ENCODE measurements around the gene RNASE9. TPM values are rescaled to one million over a fixed set of nuclear protein-coding genes. Genes with fewer than 3 reads are reported as not detected.
"Not testable (repeated sequence)": the region's sequence is repeated elsewhere in the genome, so short reads cannot be mapped to it uniquely, and the experiment has no call there.

RNASE9 gene
- total RNA-seq, 1 donor from 2014 or later, result not detected

- H3K27me3 Mint-ChIP-seq, result no peaks in the 10 kb centered on the region
- H3K4me1 Mint-ChIP-seq (ENCODE audit: low read depth), result peaks cover 5% of the 10 kb centered on the region
- DNase-seq (ENCODE audit: low spot score, unreplicated experiment), result no peak
- no peak overlapping the region for H3K4me3 Mint-ChIP-seq (ENCODE audit: low read depth)
- H3K27ac Mint-ChIP-seq, result no peak overlapping the region
- H3K9me3 Mint-ChIP-seq (ENCODE audit: low read depth), result no peaks in the 10 kb centered on the region
- no peaks in the 10 kb centered on the region for H3K36me3 Mint-ChIP-seq (ENCODE audit: insufficient read depth)
- TF ChIP-seq CTCF (IDR thresholded peaks at IDR 0.05; ENCODE audit: unreplicated experiment), result no peak
Measured at GRCh38 chr14:20583142-20583541, 22.3 kb upstream of the RNASE9 start.

GRCh38 chr14:20580242-20580641, 19.4 kb upstream of the RNASE9 start:
- no peaks in the 10 kb centered on the region for H3K27me3 Mint-ChIP-seq
- no peak overlapping the region for H3K27ac Mint-ChIP-seq
- DNase-seq (ENCODE audit: low spot score, unreplicated experiment), result no peak
- H3K36me3 Mint-ChIP-seq (ENCODE audit: insufficient read depth), result no peaks in the 10 kb centered on the region
- H3K4me1 Mint-ChIP-seq (ENCODE audit: low read depth), result peaks cover 10% of the 10 kb centered on the region
- H3K4me3 Mint-ChIP-seq (ENCODE audit: low read depth), result no peak overlapping the region
- no peak for TF ChIP-seq CTCF (IDR thresholded peaks at IDR 0.05; ENCODE audit: unreplicated experiment)
- no peaks in the 10 kb centered on the region for H3K9me3 Mint-ChIP-seq (ENCODE audit: low read depth)

- no peak overlapping the region for H3K4me3 Mint-ChIP-seq (ENCODE audit: low read depth)
- H3K36me3 Mint-ChIP-seq (ENCODE audit: insufficient read depth), result no peaks in the 10 kb centered on the region
- peaks cover 11% of the 10 kb centered on the region for H3K4me1 Mint-ChIP-seq (ENCODE audit: low read depth)
- H3K9me3 Mint-ChIP-seq (ENCODE audit: low read depth), result no peaks in the 10 kb centered on the region
- DNase-seq (ENCODE audit: low spot score, unreplicated experiment), result no peak
- TF ChIP-seq CTCF (IDR thresholded peaks at IDR 0.05; ENCODE audit: unreplicated experiment), result no peak
- no peaks in the 10 kb centered on the region for H3K27me3 Mint-ChIP-seq
- H3K27ac Mint-ChIP-seq, result no peak overlapping the region
Measured at GRCh38 chr14:20578784-20579502, 18.1 kb upstream of the RNASE9 start.

GRCh38 chr14:20578325-20578724, 17.5 kb upstream of the RNASE9 start:
- no peak for TF ChIP-seq CTCF (IDR thresholded peaks at IDR 0.05; ENCODE audit: unreplicated experiment)

GRCh38 chr14:20572382-20572990, 11.6 kb upstream of the RNASE9 start:
- not testable (repeated sequence) for H3K4me1 Mint-ChIP-seq (ENCODE audit: low read depth); DNase-seq (ENCODE audit: low spot score, unreplicated experiment); H3K27me3 Mint-ChIP-seq; H3K36me3 Mint-ChIP-seq (ENCODE audit: insufficient read depth); H3K4me3 Mint-ChIP-seq (ENCODE audit: low read depth); H3K9me3 Mint-ChIP-seq (ENCODE audit: low read depth); H3K27ac Mint-ChIP-seq

More at GRCh38 chr14:20578325-20578724, 17.5 kb upstream of the RNASE9 start:
- Mint-ChIP-seq H3K4me3 (ENCODE audit: low read depth) (no peak overlapping the region), H3K4me1 (ENCODE audit: low read depth) (peaks cover 11% of the 10 kb centered on the region), H3K27ac (no peak overlapping the region), H3K27me3 (no peaks in the 10 kb centered on the region), H3K36me3 (ENCODE audit: insufficient read depth) (no peaks in the 10 kb centered on the region), H3K9me3 (ENCODE audit: low read depth) (no peaks in the 10 kb centered on the region)
- no peak for DNase-seq (ENCODE audit: low spot score, unreplicated experiment)

GRCh38 chr14:20570720-20571119, 9.9 kb upstream of the RNASE9 start:
- not testable (repeated sequence) for DNase-seq (ENCODE audit: low spot score, unreplicated experiment); H3K36me3 Mint-ChIP-seq (ENCODE audit: insufficient read depth); H3K4me3 Mint-ChIP-seq (ENCODE audit: low read depth); H3K27me3 Mint-ChIP-seq; H3K9me3 Mint-ChIP-seq (ENCODE audit: low read depth); H3K27ac Mint-ChIP-seq; H3K4me1 Mint-ChIP-seq (ENCODE audit: low read depth)

GRCh38 chr14:20569865-20570264, 9.0 kb upstream of the RNASE9 start:
- not testable (repeated sequence) for H3K9me3 Mint-ChIP-seq (ENCODE audit: low read depth); H3K4me1 Mint-ChIP-seq (ENCODE audit: low read depth); H3K36me3 Mint-ChIP-seq (ENCODE audit: insufficient read depth); H3K27me3 Mint-ChIP-seq; H3K27ac Mint-ChIP-seq; DNase-seq (ENCODE audit: low spot score, unreplicated experiment); H3K4me3 Mint-ChIP-seq (ENCODE audit: low read depth)
